IPS-18c (cell line): ENCODE measurements around the gene NTSR1.
"Not testable (repeated sequence)": the region's sequence is repeated elsewhere in the genome, so short reads cannot be mapped to it uniquely, and the experiment has no call there.

ENCODE experiments used
- H3K4me3 ChIP-seq: 2 replicates; pipeline ENCODE4 v1.7.0; 2013; ENCODE audit warnings: low read depth, mild to moderate bottlenecking, low read length, moderate library complexity; ENCODE audit not compliant: insufficient read depth
- H3K9me3 ChIP-seq: one replicate; pipeline ENCODE4 v1.6.1; 2013; ENCODE audit warnings: mild to moderate bottlenecking, low read length, moderate library complexity; ENCODE audit not compliant: control insufficient read depth, insufficient read depth

The NTSR1 gene

DNA sequence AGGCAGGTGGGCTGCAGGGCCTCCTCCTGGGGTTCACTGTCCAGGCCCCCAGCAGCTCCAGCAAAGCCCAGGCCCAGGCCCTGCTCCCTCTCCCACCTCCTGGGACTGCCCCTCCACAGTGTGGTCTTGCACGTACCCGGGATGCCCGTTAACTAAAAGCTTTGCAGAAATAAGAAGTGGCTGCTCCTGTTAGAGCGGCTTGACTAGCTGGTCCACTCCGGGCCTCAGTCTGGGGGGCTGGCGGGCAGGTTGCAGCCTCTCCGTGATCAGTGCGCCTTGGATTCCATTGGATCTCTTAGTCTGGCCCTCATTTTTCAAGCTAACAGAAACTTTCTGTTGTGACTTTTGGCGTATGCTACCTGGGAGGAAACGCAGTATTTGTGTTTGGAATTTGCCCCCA is 39.4 kb upstream of the NTSR1 start:
- H3K9me3 ChIP-seq: no peaks in the 10 kb centered on the region
- no peak overlapping the region for H3K4me3 ChIP-seq

GRCh38 chr20:62670156-62670555 is 38.5 kb upstream of the NTSR1 start:
- H3K9me3 ChIP-seq: no peaks in the 10 kb centered on the region
- no peak overlapping the region for H3K4me3 ChIP-seq

- Histone ChIP-seq H3K4me3 (no peak overlapping the region), H3K9me3 (no peaks in the 10 kb centered on the region)
Observed at GRCh38 chr20:62670998-62671397, 37.6 kb upstream of the NTSR1 start.

GRCh38 chr20:62671765-62672164 is 36.9 kb upstream of the NTSR1 start:
- H3K4me3 ChIP-seq: no peak overlapping the region

GRCh38 chr20:62674370-62674769 is 34.3 kb upstream of the NTSR1 start:
- H3K9me3 ChIP-seq: no peaks in the 10 kb centered on the region
- H3K4me3 ChIP-seq: no peak overlapping the region

More at GRCh38 chr20:62671765-62672164, 36.9 kb upstream of the NTSR1 start:
- H3K9me3 ChIP-seq: no peaks in the 10 kb centered on the region

DNA sequence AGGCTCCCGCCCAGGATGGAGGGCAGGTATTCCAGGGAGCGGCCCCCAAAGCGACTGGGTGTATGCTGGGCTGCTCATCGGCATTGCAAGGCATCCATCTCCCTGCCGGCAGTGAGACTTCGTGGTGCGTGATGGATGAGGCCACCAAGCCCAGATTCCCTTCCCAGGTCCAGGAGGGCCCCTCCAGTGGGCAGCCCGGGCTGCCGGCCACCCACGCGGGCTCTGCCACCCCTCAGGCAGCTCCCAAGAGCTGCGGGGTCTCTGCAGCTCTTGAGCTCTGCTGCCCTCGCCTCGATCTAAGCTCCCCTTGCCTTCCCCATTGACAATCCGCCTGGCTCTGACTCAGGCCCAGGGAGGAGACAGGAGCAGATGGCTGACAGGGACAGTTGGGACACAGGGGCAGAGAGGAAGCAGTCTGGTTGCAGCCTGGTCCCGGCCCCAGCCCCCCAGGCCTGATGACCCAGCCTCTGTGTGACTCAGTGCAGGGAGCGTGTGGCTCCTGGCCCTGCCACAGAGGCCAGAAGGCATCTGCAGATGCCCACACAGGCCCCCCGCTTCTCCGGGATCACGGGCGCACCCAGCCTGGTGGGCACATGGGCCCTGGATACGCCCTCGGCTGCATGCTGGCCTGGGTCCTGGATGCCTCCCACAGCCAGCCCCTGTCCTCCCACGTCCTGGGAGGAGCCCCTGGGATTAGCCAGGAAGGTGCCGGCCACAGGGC is 33.3 kb upstream of the NTSR1 start:
- H3K9me3 ChIP-seq: no peaks in the 10 kb centered on the region
- no peak overlapping the region for H3K4me3 ChIP-seq

DNA sequence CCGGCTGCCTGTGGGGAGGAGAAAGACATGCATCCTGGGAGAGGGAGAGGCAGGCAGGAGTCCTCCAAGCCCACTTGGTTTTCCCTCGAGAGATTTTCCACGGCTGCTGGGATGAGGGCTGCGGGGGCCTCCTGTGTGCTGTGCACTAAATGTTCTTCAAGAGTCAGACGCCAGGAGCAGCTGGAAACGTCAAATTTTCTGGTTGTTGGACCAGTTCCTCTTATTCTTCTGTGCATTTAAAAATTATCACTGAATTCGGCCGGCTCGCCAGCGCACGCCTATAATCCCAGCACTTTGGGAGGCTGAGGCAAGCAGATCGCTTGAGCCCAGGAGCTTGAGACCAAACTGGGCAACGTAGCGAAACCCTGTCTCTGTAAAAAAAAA is 32.8 kb upstream of the NTSR1 start:
- no peaks in the 10 kb centered on the region for H3K9me3 ChIP-seq
- H3K4me3 ChIP-seq: no peak overlapping the region

GRCh38 chr20:62676976-62677375 is 31.7 kb upstream of the NTSR1 start:
- no peaks in the 10 kb centered on the region for H3K9me3 ChIP-seq

GRCh38 chr20:62677678-62678077 is 31.0 kb upstream of the NTSR1 start:
- H3K9me3 ChIP-seq: no peaks in the 10 kb centered on the region
- no peak overlapping the region for H3K4me3 ChIP-seq

More at GRCh38 chr20:62676976-62677375, 31.7 kb upstream of the NTSR1 start:
- no peak overlapping the region for H3K4me3 ChIP-seq

GRCh38 chr20:62678553-62678952 is 30.1 kb upstream of the NTSR1 start:
- no peak overlapping the region for H3K4me3 ChIP-seq

DNA sequence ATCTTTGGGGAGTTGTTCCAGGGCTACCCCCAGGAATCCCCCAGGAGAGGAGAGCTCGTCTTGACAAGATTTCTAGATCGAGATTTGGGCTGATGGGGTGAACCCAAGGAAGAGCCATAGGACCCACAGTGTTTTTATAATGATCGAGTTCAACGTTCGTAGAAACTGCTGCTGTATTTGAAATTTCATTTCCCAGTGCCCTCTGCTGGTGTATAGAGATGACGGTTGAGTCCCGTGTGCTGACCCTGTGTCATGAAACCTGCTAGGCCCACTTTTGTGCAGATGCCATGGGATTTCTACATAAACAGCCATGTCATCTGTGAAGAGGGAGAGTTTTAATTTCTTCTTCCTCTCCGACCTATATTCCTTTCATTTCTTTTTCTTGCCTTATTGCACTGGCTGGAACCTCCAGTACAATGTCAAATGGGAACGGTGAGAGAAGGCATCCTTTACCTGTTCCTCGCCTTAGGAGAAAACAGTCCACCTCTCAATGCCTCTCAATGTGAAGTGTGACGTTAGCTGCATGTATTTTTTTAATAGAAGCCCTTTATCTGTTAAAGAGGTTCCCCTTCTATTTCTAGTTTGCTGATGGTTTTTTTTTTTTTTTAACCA is 28.6 kb upstream of the NTSR1 start:
- Histone ChIP-seq H3K4me3 (no peak overlapping the region), H3K9me3 (no peaks in the 10 kb centered on the region)

More at GRCh38 chr20:62678553-62678952, 30.1 kb upstream of the NTSR1 start:
- H3K9me3 ChIP-seq: no peaks in the 10 kb centered on the region

GRCh38 chr20:62682912-62683517 is 25.6 kb upstream of the NTSR1 start:
- no peak overlapping the region for H3K4me3 ChIP-seq
- H3K9me3 ChIP-seq: no peaks in the 10 kb centered on the region

DNA sequence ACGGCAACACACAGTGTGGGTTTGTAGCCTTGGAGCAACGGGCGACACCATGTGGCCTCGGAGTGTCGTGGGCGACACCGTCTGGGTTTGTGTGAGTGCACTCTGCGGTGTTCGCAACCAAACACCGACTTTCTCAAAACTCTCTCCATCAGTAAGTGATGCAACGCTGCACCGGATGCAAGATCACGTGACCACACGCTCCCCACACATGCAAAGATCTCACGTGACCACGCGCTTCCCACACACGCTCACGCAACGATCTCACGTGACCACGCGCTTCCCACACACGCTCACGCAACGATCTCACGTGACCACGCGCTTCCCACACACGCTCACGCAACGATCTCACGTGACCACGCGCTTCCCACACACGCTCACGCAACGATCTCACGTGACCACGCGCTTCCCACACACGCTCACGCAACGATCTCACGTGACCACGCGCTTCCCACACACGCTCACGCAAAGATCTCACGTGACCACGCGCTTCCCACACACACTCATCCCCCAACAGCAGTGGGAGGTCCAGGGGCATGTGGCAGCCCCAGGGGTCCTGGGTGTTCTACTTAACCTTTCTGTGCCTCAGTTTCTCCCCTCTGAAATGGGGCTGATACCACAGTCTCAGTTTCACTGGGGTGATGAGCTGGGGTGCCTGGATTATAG is 24.8 kb upstream of the NTSR1 start:
- H3K4me3 ChIP-seq, H3K9me3 ChIP-seq: not testable (repeated sequence)

DNA sequence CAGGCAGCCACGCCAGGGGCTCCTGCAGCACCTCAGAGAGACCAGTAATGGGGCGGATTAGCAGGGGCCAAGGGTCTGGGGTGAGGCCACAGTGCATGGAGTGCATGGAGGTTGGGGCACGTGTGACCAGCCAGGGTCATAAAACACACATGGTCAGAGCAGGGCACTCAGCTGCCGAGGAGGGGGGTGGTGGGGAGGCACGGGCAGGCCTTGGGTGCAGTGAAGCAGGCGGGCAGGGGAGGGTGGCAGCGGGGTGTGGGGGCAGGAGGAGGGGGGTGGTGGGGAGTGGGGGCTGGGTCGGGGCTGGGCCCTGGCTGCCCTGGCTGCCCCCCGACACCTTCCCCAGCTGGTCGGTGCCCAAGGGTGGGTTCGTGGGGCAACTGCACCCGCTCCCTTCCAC is 23.7 kb upstream of the NTSR1 start:
- no peak overlapping the region for H3K4me3 ChIP-seq
- H3K9me3 ChIP-seq: no peaks in the 10 kb centered on the region

DNA sequence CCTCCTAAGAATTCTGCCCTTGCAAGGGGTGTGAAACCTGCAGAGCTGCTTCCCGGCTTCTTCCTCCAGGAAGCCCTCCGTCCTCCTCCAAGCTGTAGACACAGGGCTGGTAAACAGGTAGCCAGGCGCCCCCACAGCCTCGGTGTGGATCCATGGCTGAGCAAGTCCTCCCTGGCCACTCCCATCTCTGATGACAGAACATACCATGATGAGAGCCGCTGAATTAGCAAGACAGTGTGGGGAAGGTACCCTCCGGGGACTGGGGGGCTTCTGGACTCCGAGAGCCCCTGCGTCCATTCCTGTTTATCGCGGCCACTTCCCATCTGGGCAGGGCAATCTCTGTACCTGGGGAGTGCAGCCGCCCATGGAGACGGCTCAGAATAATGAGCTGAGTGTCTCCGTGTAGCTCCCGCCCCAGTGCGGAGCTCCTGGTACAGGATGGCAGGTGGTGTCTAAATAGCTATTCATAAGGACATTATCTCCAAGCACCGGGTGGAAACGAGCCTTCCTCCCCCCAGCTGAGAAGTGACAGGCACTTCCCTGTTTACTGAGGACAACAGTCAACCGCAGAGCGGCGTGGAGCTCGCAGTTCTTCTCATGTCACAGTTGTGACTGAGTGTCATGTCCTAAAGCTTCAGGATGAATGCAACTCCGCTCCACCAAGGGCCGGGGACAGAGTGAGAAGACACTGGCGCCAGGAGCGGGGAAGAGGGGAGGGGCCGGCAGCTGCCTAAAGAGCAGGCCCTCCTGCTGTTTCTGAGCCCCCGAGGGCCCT is 22.7 kb upstream of the NTSR1 start:
- no peak overlapping the region for H3K4me3 ChIP-seq
- no peaks in the 10 kb centered on the region for H3K9me3 ChIP-seq

DNA sequence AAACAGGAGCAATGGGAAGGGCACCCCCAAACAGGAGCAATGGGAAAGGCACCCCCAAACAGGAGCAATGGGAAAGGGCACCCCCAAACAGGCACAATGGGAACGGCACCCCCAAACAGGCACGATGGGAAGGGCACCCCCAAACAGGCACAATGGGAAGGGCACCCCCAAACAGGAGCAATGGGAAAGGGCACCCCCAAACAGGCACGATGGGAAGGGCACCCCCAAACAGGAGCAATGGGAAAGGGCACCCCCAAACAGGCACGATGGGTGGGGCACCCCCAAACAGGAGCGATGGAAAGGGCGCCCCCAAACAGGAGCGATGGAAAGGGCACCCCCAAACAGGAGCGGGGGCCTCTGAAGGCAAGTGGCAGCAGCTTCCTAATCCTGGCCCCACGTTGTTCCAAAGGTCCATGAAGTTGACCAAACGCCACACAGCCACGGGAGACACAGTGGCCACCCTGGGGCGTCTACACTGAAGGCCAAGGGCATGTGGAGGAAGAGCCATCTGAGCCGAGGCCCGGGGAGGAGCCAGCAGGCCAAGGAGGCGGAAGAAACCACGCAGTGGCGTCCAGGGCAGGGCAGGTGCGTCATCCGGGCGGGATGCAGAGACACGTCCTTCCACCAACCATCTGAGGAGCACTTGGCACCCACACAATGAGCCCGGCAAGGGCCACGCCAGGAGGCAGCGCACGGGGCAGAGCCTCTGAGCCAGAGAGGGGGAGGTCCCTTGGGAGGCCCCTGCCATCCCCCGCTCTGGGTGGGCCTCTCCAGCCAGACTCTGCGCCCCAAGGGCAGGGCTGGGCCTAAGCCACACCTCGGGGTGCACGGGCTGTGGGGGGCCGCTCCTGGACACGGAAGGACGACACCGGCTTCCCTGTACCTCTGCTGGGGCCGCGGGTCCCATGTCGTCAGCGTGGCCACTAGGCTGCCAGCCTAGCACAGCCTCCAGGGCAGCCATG is 21.5 kb upstream of the NTSR1 start:
- Histone ChIP-seq H3K9me3 (no peaks in the 10 kb centered on the region), H3K4me3 (no peak overlapping the region)
